ENCODE measurements around the gene LEMD2. TPM values are rescaled to one million over a fixed set of nuclear protein-coding genes. Genes with fewer than 3 reads are reported as not detected.

LEMD2 gene
- polyA plus RNA-seq, 1 donor (not counting 4 experiments of a cell fraction or from before 2014, with no cell fraction given), result 48.6 TPM

DNA sequence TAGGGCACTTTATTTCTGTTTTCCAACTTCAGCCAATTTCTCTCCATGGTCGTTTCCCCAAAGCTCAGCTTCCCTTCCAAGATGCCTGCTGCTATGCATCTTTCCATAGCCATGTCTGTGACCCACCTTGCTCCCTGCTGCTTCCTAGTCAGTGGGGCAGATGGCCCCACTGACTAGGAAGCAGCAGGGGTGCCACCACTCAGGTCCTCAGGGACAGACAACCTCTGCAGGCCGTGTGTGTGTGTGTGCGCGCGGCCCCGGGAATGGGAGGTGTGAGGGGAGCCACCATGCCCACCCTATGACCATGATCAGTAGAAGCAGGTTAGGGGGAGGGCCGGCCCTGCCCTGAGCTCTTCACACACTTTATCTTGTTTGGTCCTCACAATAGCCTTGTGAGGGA, 39.5 kb downstream of the LEMD2 start:
- no peak overlapping the region for H2AFZ ChIP-seq (ENCODE audit: control insufficient read depth, low read length)
- no peak overlapping the region for H3K4me3 ChIP-seq (ENCODE audit: control insufficient read depth in 2 of 3, extremely low read depth in 1 of 3, insufficient read depth in 2 of 3, low read depth in 1 of 3, low read length in 3 of 3)
- dilution Hi-C loops (cut with MboI; ENCODE audit: extremely low pct_ligation_motif_present, low sequenced_read_pairs), result no loop called here
- H3K36me3 ChIP-seq (ENCODE audit: control insufficient read depth in 2 of 2, extremely low read depth in 1 of 2, insufficient read depth in 2 of 2, low read length in 2 of 2), result no peaks in the 10 kb centered on the region
- TF ChIP-seq, protein P1, sequence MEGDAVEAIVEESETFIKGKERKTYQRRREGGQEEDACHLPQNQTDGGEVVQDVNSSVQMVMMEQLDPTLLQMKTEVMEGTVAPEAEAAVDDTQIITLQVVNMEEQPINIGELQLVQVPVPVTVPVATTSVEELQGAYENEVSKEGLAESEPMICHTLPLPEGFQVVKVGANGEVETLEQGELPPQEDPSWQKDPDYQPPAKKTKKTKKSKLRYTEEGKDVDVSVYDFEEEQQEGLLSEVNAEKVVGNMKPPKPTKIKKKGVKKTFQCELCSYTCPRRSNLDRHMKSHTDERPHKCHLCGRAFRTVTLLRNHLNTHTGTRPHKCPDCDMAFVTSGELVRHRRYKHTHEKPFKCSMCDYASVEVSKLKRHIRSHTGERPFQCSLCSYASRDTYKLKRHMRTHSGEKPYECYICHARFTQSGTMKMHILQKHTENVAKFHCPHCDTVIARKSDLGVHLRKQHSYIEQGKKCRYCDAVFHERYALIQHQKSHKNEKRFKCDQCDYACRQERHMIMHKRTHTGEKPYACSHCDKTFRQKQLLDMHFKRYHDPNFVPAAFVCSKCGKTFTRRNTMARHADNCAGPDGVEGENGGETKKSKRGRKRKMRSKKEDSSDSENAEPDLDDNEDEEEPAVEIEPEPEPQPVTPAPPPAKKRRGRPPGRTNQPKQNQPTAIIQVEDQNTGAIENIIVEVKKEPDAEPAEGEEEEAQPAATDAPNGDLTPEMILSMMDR (optimal IDR thresholded peaks at IDR 0.05 in 1 of 3, IDR thresholded peaks at IDR 0.05 in 1 of 3, conservative IDR thresholded peaks at IDR 0.05 in 1 of 3; ENCODE audit: extremely low read depth in 1 of 3, insufficient read depth in 2 of 3, low read length in 3 of 3), result no peak
- no peak for TF ChIP-seq EZH2 (IDR thresholded peaks at IDR 0.05; ENCODE audit: low read length)
- no peaks in the 10 kb centered on the region for H3K9me3 ChIP-seq (ENCODE audit: control insufficient read depth, low read depth, low read length)
- H3K4me1 ChIP-seq (ENCODE audit: control insufficient read depth, extremely low read depth, insufficient read depth, low read length), result peaks cover 21% of the 10 kb centered on the region
- DNase-seq (ENCODE audit: low read depth, low spot score) (no peak), FAIRE-seq (no peak)
- H3K27me3 ChIP-seq (ENCODE audit: control insufficient read depth, extremely low read depth, insufficient read depth, low read length), result no peaks in the 10 kb centered on the region
- H3K9ac ChIP-seq (ENCODE audit: control insufficient read depth, extremely low read depth, insufficient read depth, low read length), result no peak overlapping the region
- H3K79me2 ChIP-seq (ENCODE audit: control insufficient read depth, insufficient read depth, low read length), result no peaks in the 10 kb centered on the region
- no peak overlapping the region for H3K4me2 ChIP-seq (ENCODE audit: control insufficient read depth, extremely low read depth, insufficient read depth, low read depth, low read length)
- H3K9me1 ChIP-seq (ENCODE audit: control insufficient read depth, extremely low read depth, insufficient read depth, low read length), result peaks cover 2% of the 10 kb centered on the region
- H4K20me1 ChIP-seq (ENCODE audit: control insufficient read depth, extremely low read depth, insufficient read depth, low read length), result no peaks in the 10 kb centered on the region
- H3K27ac ChIP-seq (ENCODE audit: control insufficient read depth, insufficient read depth, low read length), result no peak overlapping the region

DNA sequence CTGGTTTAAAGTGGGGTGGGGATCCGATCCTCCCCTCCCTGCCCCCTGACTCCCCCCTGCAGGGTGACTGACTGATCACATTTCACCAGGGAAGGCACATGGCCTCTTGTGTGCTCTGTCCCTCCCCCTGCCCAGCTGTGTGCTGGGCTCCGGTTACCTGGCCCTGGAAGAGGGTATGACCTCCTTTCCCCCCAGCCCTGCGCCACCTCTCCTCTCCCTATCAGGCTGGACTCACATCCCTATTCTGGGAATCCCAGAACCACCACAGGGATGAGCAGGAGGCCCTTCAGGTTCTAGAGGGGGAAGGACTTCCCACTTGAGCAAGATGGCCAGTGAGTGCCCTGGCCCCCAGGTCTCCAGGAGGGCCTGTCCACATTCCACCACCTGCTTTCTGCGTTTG, 40.1 kb downstream of the LEMD2 start:
- H3K4me2 ChIP-seq (ENCODE audit: control insufficient read depth, extremely low read depth, insufficient read depth, low read depth, low read length), result no peak overlapping the region
- DNase-seq (ENCODE audit: low read depth, low spot score), result no peak
- no peak for FAIRE-seq
- no peaks in the 10 kb centered on the region for H4K20me1 ChIP-seq (ENCODE audit: control insufficient read depth, extremely low read depth, insufficient read depth, low read length)
- peaks cover 26% of the 10 kb centered on the region for H3K4me1 ChIP-seq (ENCODE audit: control insufficient read depth, extremely low read depth, insufficient read depth, low read length)
- no peaks in the 10 kb centered on the region for H3K27me3 ChIP-seq (ENCODE audit: control insufficient read depth, extremely low read depth, insufficient read depth, low read length)
- dilution Hi-C loops (cut with MboI; ENCODE audit: extremely low pct_ligation_motif_present, low sequenced_read_pairs), result no loop called here
- H3K9me3 ChIP-seq (ENCODE audit: control insufficient read depth, low read depth, low read length), result no peaks in the 10 kb centered on the region
- H3K9me1 ChIP-seq (ENCODE audit: control insufficient read depth, extremely low read depth, insufficient read depth, low read length), result peaks cover 2% of the 10 kb centered on the region
- H3K27ac ChIP-seq (ENCODE audit: control insufficient read depth, insufficient read depth, low read length), result no peak overlapping the region
- H2AFZ ChIP-seq (ENCODE audit: control insufficient read depth, low read length), result no peak overlapping the region
- TF ChIP-seq EZH2 (IDR thresholded peaks at IDR 0.05; ENCODE audit: low read length), result no peak
- TF ChIP-seq, protein P1 (optimal IDR thresholded peaks at IDR 0.05 in 1 of 3, IDR thresholded peaks at IDR 0.05 in 1 of 3, conservative IDR thresholded peaks at IDR 0.05 in 1 of 3; ENCODE audit: extremely low read depth in 1 of 3, insufficient read depth in 2 of 3, low read length in 3 of 3), result no peak
- H3K4me3 ChIP-seq (ENCODE audit: control insufficient read depth in 2 of 3, extremely low read depth in 1 of 3, insufficient read depth in 2 of 3, low read depth in 1 of 3, low read length in 3 of 3), result no peak overlapping the region
- H3K79me2 ChIP-seq (ENCODE audit: control insufficient read depth, insufficient read depth, low read length), result no peaks in the 10 kb centered on the region
- H3K9ac ChIP-seq (ENCODE audit: control insufficient read depth, extremely low read depth, insufficient read depth, low read length), result no peak overlapping the region
- no peaks in the 10 kb centered on the region for H3K36me3 ChIP-seq (ENCODE audit: control insufficient read depth in 2 of 2, extremely low read depth in 1 of 2, insufficient read depth in 2 of 2, low read length in 2 of 2)

Data from keratinocyte (primary cell).